HepG2 (cell line): Measurements from ENCODE around the gene KCNMA1.

Experiments
- GTF3A ChIP-seq: sonication (generic); formaldehyde crosslinking; conservative IDR thresholded peaks from 2 replicates; pipeline ENCODE4 v1.4.0; 2020; ENCODE audit warnings: mild to moderate bottlenecking, missing genetic modification reagents
- KDM1A ChIP-seq: IDR thresholded peaks from 2 replicates; pipeline ENCODE4 v1.6.1; 2016; ENCODE audit warnings: missing compliant biosample characterization
- PCBP2 ChIP-seq: fragments of 200-400 bp; formaldehyde crosslinking; optimal IDR thresholded peaks from 2 replicates; pipeline ENCODE3; 2018; ENCODE audit warnings: low read length, low read depth; ENCODE audit not compliant: poor library complexity, severe bottlenecking
- TARDBP ChIP-seq: sonication (generic); formaldehyde crosslinking; IDR thresholded peaks from 2 replicates; pipeline ENCODE4 v1.8.0; 2022; ENCODE audit warnings: mild to moderate bottlenecking, missing genetic modification reagents
- THRA ChIP-seq: sonication (generic); formaldehyde crosslinking; IDR thresholded peaks from 2 replicates; pipeline ENCODE4 v1.4.0; 2020; ENCODE audit warnings: missing genetic modification reagents, borderline replicate concordance
- TF ChIP-seq, protein P1 (sequence below): IDR thresholded peaks from 2 replicates; pipeline ENCODE4 v1.6.1; 2016

GRCh38 chr10:77109351-77109994, 528.1 kb downstream of the KCNMA1 start:
- TF ChIP-seq PCBP2 (no peak), THRA (no peak), KDM1A (no peak), GTF3A (CRISPR knock-in tag) (no peak), TARDBP (CRISPR knock-in tag) (no peak)
- TF ChIP-seq, protein P1, sequence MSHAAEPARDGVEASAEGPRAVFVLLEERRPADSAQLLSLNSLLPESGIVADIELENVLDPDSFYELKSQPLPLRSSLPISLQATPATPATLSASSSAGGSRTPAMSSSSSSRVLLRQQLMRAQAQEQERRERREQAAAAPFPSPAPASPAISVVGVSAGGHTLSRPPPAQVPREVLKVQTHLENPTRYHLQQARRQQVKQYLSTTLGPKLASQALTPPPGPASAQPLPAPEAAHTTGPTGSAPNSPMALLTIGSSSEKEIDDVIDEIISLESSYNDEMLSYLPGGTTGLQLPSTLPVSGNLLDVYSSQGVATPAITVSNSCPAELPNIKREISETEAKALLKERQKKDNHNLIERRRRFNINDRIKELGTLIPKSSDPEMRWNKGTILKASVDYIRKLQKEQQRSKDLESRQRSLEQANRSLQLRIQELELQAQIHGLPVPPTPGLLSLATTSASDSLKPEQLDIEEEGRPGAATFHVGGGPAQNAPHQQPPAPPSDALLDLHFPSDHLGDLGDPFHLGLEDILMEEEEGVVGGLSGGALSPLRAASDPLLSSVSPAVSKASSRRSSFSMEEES, result no peak
